Measurements from ENCODE around the gene CCR3.

GRCh38 chr3:46286947-46287565 lies 44.8 kb downstream of the CCR3 start:
- TF ChIP-seq EP300 (IDR thresholded peaks at IDR 0.05) = no peak
- no peak for TF ChIP-seq CTCF (IDR thresholded peaks at IDR 0.05)
- no peak for TF ChIP-seq POLR2A (IDR thresholded peaks at IDR 0.05)

All from tibial nerve (tissue), 4 donors.